DMS53 (cell line): Measurements from ENCODE around the gene CARS1.
"Not testable (repeated sequence)": the region's sequence is repeated elsewhere in the genome, so short reads cannot be mapped to it uniquely, and the experiment has no call there.

Experiments used
- DNase-seq: peaks from one replicate; lab custom pipeline; 2025; lab: John Stamatoyannopoulos, UW

Gene CARS1

GRCh38 chr11:3089236-3090061 lies 32.2 kb upstream of the CARS1 start:
- DNase-seq: no peak

- peak; percentile 14 for DNase-seq
These were observed 31.6 kb upstream of the CARS1 start for GRCh38 chr11:3088806-3089205.

GRCh38 chr11:3087821-3088800 lies 30.9 kb upstream of the CARS1 start:
- no peak for DNase-seq

- DNase-seq: no peak
These were observed 30.1 kb upstream of the CARS1 start for GRCh38 chr11:3087373-3087772.

GRCh38 chr11:3086671-3087150 lies 29.5 kb upstream of the CARS1 start:
- no peak for DNase-seq

GRCh38 chr11:3086114-3086513 lies 28.9 kb upstream of the CARS1 start:
- DNase-seq: no peak

- DNase-seq: no peak
These were observed 27.8 kb upstream of the CARS1 start for GRCh38 chr11:3085052-3085451.

- no peak for DNase-seq
These were observed 26.1 kb upstream of the CARS1 start for GRCh38 chr11:3083321-3083720.

GRCh38 chr11:3081386-3081751 lies 24.1 kb upstream of the CARS1 start:
- no peak for DNase-seq

GRCh38 chr11:3080733-3081385 lies 23.6 kb upstream of the CARS1 start:
- DNase-seq: no peak

- DNase-seq: no peak
These were observed 22.9 kb upstream of the CARS1 start for GRCh38 chr11:3080104-3080503.

- DNase-seq: no peak
These were observed 20.7 kb upstream of the CARS1 start for GRCh38 chr11:3077846-3078440.

- DNase-seq: no peak
These were observed 20.1 kb upstream of the CARS1 start for GRCh38 chr11:3077189-3077836.

- peak; percentile 33 for DNase-seq
These were observed 17.8 kb upstream of the CARS1 start for GRCh38 chr11:3074912-3075589.

- no peak for DNase-seq
These were observed 15.8 kb upstream of the CARS1 start for GRCh38 chr11:3073029-3073435.

GRCh38 chr11:3069425-3069824 lies 12.2 kb upstream of the CARS1 start:
- no peak for DNase-seq

GRCh38 chr11:3066308-3066707 lies 9.1 kb upstream of the CARS1 start:
- DNase-seq: not testable (repeated sequence)

- DNase-seq: not testable (repeated sequence)
These were observed 7.5 kb upstream of the CARS1 start for GRCh38 chr11:3064709-3065108.

- DNase-seq: not testable (repeated sequence)
These were observed 6.7 kb upstream of the CARS1 start for GRCh38 chr11:3063876-3064275.

GRCh38 chr11:3063432-3063831 lies 6.2 kb upstream of the CARS1 start:
- DNase-seq: not testable (repeated sequence)
